Measurements from ENCODE around the gene TM9SF3.
"Not testable (repeated sequence)": the region's sequence is repeated elsewhere in the genome, so short reads cannot be mapped to it uniquely, and the experiment has no call there.

TM9SF3 gene

DNA sequence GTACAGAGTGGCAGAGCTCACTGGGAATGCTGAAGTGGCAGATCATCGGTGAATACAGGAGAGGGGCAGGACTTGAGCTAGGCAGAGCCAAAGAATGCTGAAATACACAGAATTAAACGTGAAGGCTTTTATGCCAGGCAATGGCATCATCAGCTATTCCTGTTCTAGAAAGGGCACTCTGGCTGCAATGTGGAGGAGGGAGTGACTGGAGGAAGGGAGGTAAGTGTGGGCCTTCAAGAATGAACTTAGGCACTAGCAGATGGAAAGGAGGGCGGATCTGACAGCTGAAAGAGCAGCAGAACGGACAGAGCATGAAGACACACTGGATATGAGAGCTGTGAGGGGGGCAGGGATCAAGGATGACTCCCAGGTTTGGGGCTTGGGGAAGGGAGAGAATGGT is 12.0 kb upstream of the TM9SF3 start:
- no peak for DNase-seq

DNA sequence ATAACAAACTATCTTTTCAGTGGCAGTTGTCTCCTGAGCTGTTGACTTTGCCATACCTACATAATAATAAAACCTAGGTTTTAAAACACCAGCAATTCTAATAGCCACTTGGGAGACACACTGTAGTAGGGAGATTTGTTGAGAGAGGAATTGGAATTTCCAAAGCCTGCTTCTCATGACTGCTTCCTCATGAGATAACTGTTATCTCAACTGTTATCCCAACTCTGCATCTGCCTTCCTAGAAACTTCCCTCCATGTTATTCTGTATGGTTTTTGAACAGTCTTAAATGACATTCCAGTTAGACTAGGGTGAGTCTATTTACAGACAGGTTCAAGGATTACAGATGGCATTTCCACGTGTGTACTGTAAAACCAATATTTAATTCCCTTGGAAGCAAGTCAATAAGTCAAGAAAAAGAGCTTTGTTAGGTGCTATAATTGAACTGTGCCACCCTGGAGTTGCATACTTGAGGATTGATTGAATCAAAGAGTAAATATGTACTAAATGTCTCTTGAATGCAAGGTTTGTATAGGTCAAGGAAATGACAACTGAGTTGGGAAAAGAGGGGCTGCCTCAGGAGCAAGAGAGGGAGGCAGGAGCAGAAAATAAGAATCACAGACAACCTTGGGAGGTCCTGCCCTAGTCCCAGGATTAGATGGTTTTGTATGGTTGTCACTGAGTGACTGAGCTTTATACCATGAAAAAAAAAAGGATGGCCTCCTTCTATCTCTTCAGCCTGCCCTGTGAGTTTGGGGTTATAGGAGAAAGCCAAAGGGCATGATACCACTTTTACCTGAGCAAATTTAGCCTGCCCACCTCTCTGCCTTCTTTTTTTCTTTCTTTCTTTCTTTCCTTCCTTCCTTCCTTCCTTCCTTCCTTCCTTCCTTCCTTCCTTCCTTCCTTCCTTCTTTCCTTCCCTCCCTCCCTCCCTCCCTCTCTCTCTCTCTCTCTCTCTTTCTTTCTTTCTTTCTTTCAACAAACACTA is 9.9 kb upstream of the TM9SF3 start:
- no peak for DNase-seq

DNA sequence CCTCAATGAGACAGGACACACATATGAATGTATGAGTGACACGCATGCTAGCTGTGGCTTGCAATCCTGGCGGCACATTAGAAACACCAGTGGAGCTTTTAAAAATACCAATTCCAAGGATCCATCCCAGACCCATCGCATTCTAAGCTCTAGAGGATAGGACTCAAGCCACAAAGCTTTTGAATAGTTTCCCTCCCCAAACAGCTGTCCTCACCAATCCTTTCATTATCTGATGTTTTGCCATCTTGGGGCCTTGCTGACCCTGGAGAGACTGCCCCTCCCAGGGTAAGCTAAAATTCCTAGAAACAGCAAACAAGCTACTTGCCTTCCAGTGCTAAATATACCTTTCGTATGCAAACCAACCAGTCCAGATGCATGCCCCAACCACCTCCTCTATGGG is 8.9 kb upstream of the TM9SF3 start:
- no peak for DNase-seq

DNA sequence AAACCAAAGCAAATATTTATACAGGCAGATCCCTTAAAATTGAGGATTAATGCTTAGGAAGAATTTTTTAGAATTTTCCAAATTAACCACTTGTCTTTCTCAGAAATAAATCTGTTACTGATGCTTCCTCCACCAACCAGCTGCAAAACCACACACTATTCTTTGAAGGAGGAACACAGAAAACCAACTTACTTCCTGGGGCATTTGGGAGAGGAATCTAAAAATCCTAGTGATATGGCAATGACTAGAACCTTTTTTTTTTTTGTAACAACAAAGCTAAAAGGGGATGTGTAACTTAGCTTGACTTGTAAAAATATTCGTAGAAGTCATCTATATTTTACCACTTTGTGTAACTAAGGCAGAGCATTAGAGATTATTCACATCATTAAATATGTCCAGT is 5.1 kb upstream of the TM9SF3 start:
- no peak for DNase-seq

DNA sequence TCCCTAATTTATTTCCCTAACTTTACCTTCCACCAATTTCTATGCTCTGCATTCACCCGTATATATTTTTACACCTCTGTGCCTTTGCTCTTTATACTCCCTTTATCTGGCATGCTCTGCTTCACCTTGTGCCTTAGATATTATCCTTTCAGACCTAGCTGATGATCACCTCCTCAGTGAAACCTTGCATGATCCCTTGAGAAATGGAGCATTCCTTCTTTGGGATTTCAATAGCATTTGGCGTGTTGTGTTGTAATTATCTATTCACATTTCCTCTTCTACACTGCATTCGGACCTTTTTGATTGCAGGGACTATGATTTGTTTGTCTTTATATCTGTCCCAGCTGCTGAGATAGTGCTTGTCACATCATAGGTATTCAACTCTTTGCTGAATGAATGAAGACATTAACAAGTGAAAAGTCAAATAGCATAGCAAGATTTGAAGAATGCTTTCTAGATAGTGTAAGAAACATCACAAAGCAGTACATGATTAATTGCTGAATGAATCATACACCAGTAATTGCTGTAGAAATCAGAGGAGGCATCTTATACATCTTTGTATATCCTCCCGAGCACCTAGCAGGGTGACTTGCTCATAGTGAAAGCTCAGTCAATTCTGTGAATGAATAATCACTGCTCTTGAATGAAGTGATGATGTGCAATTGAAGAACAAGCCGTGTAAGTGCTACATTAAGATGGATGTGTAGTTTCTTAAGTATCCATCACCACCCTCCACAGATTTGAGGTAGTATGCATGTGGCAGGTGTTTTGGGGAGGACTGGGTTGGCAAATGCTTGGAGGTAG is 2.0 kb upstream of the TM9SF3 start:
- peak; percentile 7 for DNase-seq

DNA sequence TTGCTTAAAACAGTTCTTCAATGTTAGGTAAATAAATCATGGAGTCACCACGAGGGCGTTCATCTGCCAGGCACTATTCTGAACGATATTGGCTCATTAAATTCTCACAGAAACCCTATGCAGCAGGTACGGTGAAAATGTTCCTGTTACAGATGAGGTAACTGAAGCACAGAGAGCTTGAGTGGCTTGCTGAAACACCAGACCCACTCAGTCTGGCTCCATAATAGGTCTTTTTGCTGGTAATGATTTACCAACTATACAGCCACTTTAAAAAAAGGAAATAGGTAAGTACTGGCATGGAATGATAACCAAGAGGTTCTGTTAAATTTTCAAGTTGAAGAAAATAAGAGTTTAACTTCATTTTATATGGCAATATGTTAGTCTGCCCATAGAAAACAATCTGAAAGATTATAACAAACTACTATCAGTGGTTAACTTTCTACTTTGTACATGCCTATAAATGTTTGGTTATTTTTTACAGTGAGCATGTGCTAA is 1.3 kb upstream of the TM9SF3 start:
- DNase-seq: no peak

DNA sequence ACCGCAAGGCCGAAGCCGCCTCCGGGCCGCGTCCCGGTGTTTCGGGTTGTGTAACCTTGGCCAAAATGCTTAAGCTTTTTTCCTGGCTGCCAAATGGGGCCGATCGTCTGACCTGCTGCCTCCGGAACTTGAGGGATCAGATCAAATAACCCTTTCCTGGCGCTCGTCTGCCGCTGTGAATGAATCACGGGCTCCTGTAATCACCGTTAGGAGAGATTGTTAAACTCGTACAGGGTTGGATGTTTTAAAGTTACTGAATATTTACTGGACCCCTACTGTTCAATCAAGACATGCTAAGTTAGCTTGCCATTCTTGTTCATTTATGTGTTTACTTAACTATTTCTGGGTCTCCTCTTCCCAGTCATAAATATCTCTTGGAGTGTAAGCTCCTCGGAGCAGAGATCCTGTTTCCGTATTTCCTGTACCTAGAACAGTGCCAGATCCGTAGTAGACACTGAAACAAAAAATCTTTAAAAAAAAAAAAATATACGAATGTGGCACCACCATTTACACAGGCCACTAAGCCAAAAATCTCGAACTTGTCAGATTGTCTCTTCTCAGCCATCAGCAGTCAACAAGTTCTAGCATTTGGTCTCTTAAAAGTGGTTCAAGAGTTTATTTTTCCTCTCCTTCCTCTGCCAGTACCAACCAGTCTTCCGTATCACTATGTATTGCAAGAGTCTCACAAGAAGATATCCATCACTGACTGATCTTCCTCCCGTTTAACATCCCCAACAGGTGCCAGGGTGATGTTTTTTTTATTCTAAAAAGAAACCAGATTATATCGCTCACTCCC is 650 bp upstream of the TM9SF3 start:
- DNase-seq: peak; percentile 73

DNA sequence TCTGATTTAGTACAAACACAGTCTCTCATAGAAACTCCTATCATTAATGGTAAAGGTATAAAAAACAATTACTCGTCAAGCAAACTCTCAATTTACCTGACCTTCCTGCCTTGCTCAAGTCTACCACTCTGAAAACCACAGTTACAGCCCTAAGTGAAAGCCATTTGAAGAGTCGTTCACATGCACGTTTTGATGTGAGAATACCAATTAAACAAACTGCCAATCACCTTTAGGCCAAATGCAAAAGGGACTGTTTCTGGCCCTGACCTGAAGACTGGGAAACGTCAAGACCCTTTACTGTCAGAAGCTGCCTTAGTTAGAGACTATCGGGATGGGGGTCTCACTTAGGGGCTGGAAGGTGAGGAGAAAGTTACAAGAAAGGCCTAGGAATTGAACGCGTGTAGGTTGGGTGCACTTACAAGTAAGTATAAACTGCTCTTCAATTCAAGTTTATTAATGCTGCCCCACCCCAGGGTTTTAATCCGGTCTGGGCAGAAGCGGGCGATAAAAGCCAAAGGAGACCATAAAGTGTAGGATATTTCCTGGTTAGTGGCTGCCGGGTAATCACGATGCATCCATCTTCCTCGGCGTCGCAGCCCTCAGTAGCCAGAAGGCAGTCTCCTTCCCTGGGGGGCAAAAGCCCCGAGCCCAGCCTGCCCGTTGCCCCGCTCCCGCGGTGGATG is 935 bp downstream of the TM9SF3 start:
- DNase-seq: no peak

DNA sequence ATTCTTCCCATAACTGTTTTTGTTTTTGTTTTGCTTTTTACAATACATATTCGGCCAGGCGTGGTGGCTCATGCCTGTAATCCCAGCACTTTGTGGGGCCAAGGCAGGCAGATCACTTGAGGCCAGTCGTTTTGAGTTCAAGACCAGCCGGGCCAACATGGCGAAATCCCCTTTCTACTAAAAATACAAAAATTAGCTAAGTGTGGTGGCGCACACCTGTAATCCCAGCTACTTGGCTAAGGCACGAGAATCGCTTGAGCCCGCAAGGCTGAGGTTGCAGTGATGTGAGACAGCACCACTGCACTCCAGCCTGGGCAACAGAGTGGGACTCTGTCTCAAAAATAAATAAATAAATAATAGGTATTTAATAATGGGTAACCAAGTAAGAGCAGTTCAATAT is 2.3 kb downstream of the TM9SF3 start:
- DNase-seq: no peak

DNA sequence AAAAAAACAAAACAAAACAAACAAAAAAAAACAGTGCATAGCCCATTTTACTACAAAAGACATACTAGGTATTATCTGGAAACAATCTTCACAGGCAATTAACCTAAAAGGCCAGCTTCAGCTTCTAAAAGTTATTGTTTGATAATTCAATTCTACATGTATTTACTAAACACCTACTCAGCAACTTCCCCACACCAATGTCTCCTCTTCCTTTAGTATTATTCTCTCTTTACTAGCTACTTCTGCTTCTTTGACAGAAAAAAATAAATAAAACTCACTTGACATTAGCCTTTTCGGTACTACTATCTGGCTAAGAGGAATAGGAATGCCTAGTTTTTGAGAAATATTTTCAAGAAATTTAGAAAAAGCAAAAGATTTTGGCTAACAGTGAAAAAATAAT is 2.8 kb downstream of the TM9SF3 start:
- DNase-seq: no peak

DNA sequence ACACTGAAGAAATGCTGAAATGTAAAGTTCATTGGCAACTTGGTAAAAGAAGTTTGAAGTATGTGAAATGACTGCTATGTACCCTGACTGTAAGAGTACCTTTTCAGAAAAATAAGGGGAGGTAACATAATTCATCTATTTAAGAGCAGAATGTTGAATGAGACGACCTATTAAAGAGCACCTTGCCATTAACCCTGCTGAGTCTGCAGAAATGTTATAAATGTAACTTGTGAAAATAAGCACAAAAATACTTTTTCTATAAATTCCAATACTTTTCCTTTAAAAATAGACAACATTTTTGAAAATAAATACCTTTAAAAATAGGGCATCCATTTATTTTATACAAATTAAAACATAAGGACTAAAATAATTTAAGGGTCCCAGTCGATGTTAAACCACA is 7.7 kb downstream of the TM9SF3 start:
- DNase-seq: no peak

DNA sequence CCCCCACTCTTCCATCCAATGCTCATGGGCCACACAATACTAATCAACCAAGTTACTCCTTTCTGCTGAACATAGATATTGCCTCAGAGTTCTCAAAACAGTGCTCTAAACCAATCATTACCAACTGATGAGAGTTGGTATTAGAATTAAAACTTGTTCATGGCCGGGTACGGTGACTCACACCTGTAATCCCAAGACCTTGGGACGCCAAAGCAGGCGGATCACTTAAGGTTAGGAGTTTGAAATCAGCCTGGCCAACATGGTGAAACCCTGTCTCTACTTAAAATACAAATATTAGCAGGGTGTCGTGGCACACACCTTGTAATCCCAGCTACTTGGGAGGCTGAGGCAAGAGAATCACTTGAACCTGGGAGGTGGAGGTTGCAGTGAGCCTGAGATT is 8.2 kb downstream of the TM9SF3 start:
- no peak for DNase-seq

DNA sequence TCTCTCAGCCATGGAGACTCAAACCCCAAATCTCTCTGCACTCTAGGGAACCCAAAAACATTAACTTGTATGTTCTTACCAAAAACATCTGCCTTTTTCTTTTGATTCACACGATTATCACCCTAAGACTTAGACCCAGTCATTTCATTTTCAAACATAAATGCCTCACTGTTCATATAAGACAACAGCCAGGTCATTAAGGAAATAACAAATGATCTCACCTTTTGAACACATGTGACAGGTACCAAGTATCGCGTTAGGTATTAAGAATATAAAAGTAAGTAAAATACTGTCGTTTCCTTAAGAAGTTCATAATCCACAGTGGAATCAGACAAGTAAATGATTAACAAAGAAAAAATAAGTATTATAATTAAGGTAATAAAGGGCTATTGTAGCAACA is 8.8 kb downstream of the TM9SF3 start:
- no peak for DNase-seq

DNA sequence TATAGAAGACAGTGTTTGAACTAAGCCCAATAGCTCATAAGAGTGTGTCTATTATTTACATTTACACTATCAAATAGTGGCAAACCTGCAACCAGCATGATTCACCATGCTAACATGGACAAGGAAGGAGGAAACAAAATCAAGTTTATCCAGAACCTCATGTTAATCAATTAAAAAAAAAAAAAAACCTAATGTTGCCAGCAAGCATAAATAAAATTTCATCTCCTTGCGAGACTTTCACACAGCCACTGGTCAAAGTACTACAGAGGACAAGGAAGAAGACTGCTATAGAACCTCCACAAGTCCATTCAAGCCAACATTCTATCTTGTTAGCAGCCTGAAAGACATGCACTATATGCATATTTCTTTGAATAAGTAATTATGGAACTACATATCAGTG is 9.7 kb downstream of the TM9SF3 start:
- no peak for DNase-seq

DNA sequence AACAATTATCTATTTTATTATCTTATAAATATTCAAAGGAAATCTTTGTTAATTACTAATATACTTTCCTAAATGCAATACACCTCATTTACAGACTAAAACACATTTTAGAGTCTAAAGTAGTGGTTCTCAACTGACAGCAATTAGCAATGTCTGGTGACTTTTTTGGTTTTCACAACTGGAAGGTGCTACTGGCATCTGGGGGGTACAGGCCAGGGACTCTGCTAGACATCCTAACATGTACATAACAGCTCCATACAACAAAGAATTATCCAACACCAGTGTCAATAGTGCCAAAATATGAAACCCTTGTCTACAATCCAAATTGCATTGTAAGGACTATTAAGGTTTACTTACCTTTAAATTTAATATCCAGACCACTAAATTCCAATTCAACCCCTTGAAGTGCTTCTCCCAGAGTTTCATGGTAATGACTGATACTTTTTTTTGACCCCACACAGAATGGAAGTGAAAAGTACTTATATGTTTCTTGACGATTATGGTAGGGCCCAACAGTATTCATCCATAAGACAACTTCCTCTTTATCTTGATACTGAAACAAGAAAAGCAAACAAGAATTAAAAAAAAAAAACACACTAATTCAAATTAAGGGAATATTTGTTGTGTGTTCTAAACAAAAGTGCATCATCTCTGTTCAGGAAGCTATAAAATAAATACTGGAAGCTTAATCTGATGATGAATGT is 10.4 kb downstream of the TM9SF3 start:
- DNase-seq: no peak

DNA sequence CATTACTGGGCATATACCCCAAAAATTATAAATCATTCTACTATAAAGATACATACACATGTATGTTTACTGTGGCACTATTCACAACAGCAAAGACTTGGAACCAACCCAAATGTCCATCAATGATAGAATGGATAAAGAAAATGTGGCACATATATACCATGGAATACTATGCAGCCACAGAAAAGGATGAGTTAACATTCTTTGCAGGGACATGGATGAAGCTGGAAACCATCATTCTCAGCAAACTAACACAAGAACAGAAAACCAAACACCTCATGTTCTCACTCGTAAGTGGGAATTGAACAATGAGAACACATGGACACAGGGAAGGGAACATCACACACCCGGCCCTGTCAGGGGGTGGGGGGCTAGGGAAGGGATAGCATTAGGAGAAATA is 12.2 kb downstream of the TM9SF3 start:
- DNase-seq: not testable (repeated sequence)

DNA sequence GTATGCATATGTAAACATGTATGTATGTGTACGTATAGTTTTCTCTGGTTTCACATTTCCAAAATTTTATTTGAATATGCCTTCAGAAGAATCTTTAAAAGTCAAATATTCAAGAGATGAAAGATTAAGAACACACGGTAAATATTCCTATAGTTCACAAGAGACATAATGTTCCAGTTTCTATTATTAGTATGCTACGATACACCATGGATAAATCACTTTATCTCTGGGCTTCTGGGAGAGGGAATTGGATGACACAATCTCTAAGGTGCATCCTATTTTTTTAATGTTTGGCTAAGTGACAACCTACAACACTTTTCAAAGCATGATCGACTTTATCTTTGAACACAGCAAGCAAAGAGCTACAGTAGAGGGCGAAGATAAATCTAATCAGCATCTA is 13.8 kb downstream of the TM9SF3 start:
- no peak for DNase-seq

DNA sequence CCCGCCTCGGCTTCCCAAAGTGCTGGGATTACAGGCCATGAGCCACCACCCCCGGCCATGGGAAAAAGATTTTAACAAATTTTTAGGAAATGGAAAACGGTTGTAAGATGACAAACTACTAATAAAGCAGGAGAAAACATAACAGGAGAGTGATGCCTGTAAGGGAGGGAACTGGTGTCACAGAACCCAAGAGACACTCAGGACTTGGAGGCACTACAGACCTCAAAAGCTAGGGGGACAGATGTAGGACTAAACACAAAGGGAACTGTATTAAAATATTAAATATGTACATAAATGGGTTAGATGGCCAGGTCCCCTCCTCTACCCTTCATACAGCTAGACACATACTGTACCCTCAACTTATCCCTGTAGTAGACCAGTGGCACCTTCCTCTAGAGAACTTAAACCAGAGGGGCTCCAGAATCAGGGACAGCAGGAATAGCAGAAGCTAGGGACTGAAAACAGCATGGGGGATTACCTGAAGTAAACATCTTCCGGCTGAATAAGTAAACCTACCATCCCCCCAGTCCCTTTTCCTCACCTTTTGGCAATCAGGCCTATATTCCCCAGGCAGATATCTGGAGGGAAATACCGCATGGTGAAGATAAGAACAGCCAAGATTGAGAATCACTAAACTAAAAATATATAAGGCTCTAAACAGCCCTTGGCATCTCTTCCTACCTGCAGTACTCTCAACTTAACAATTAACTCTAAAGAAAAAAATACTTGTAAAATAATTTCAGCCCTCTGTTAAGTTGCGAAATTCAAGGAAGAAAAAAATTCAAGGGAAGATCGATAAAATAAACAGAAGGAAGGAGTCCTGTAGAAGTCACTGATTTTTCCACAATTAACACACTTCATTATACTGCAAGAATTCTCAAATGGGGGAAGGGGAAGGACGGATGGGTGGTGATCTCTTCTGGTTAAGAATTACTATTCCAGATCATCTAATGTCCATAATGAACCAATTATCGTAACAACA is 15.5 kb downstream of the TM9SF3 start:
- DNase-seq: no peak

DNA sequence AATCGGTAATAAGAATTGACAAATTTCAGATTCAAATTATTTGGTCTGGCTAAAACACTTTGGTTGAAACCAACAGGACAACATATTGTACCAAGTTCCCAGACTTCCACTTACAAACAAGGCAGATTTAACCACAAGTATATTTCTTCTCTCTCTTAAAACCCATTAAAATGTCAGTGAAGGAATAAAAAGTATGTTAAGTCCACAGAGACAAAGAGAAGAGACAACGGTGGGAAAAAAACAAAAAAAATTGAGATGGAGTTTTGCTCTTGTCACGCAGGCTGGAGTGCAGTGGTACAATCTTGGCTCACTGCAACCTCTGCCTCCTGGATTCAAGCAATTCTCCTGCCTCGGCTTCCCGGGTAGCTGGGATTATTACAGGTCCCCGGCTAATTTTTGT is 16.3 kb downstream of the TM9SF3 start:
- DNase-seq: no peak

DNA sequence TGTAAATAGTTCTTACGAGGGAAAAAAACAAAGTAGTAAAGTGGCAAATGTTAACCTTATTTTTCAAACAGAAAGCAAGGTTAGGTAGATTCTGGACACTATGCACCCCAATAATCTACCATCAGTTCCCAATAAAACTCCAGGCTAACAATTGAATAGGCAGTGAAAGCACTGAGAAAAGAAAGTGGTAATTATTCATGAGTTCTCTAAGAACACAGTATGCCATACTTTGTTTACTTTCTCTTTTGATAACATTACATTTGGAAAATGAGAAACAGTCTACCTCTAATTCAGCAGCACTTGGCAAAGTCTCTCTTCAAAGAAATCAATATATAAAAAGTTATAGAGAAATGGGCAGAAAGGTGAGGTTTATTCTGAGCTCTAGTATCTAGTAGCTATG is 18.4 kb downstream of the TM9SF3 start:
- DNase-seq: no peak

All from fibroblast of skin of back (primary cell).